Measurements from ENCODE around the gene EVI2B.

GRCh38 chr17:31320241-31320640 is 6.4 kb upstream of the EVI2B start:
- TF ChIP-seq POLR2AphosphoS5 (IDR thresholded peaks at IDR 0.05; ENCODE audit: insufficient read depth in 1 of 2, low read depth in 1 of 2) (no peak), CTCF (IDR thresholded peaks at IDR 0.05) (no peak)

All from vagina (tissue), 2 donors.